Naive thymus-derived CD8-positive, alpha-beta T cell (primary cell): ENCODE results near the gene SREK1. TPM values are rescaled to one million over a fixed set of nuclear protein-coding genes. Genes with fewer than 3 reads are reported as not detected.
"Not testable (repeated sequence)": the region's sequence is repeated elsewhere in the genome, so short reads cannot be mapped to it uniquely, and the experiment has no call there.

ENCODE experiments used
- ATAC-seq, 2 donors: fragments of 150-1000 bp; cut with Tn5 transposase in 1 of 2; sonication (Bioruptor Pico), chemical (Tn5 transposase) in 1 of 2; 1 replicate in 1 of 2; 2 replicates in 1 of 2; pipeline ENCODE4 v1.10.0; 2021; ENCODE audit warnings: mild to moderate bottlenecking in 2 of 2, moderate library complexity in 2 of 2
- POLR2A ChIA-PET: fragments of 350-600 bp; sonication (Branson Sonifier 250); formaldehyde crosslinking; loops from one replicate; lab custom pipeline; 2021; ENCODE audit warnings: antibody characterized with exemption; lab: Charles Lee
- DNase-seq, 10 donors: peaks; one replicate each; pipeline versions ENCODE4 v3.0.0 to v3.0.0-alpha.2; 2020 to 2022
- H3K27ac Mint-ChIP-seq, 10 donors: one replicate each; pipeline ENCODE4 v1.8.0; 2020 to 2022; ENCODE audit warnings: mild to moderate bottlenecking in 10 of 10, mixed read lengths in 10 of 10, moderate library complexity in 4 of 10, inconsistent platforms in 1 of 10
- H3K27me3 Mint-ChIP-seq, 5 donors: one replicate each; pipeline ENCODE4 v1.8.0; 2021 to 2022; ENCODE audit warnings: mixed read lengths in 5 of 5
- H3K36me3 Mint-ChIP-seq, 3 donors: one replicate each; pipeline ENCODE4 v1.8.0; 2020 to 2022; ENCODE audit warnings: mixed read lengths in 3 of 3, mild to moderate bottlenecking in 2 of 3, inconsistent platforms in 1 of 3
- H3K4me1 Mint-ChIP-seq, 4 donors: one replicate each; pipeline ENCODE4 v1.8.0; 2021 to 2022; ENCODE audit warnings: mixed read lengths in 4 of 4
- H3K4me3 Mint-ChIP-seq, 10 donors: one replicate each; pipeline ENCODE4 v1.8.0; 2020 to 2022; ENCODE audit warnings: mild to moderate bottlenecking in 10 of 10, mixed read lengths in 10 of 10, moderate library complexity in 6 of 10, inconsistent platforms in 1 of 10
- H3K9me3 Mint-ChIP-seq, 9 donors: one replicate each; pipeline ENCODE4 v1.8.0; 2020 to 2022; ENCODE audit warnings: mixed read lengths in 9 of 9, mild to moderate bottlenecking in 3 of 9, inconsistent platforms in 1 of 9, moderate library complexity in 1 of 9
- polyA plus RNA-seq, 3 donors: library from polyadenylated mRNA; unstranded; fragments of 300-500 nt; fragmentation: Illumina TruSeq; gene quantifications; one replicate each; pipeline ENCODE4 v1.2.3, GENCODE V29; 2021
- total RNA-seq, 8 experiments: library from RNA in 2 of 8; stranded (reverse) in 2 of 8; gene quantifications; one replicate each; pipeline ENCODE4 v1.2.3 and lab custom pipeline; 2021 to 2026

The SREK1 gene
- total RNA-seq, result 10 to 100 TPM; 89.8 to 92.4 TPM
- 10 to 100 TPM; 15.2 to 21.4 (median 17.6) TPM for polyA plus RNA-seq
- 163 to 320 (median 180) reads per million in 6 experiments for total RNA-seq (lab: John Stamatoyannopoulos, UW)

GRCh38 chr5:66144074-66144833 lies at the start of gene SREK1:
TSS of gene SREK1 (plus strand) at chr5:66144300. CDS start at chr5:66144377, 77 bp downstream.
- POLR2A ChIA-PET, result interaction anchor here (0.6 to 2.2 kb wide), 13 partner anchors 9 to 1022 kb away, joined by 3 to 39 read pairs (median 5); partner anchors contain the start of genes CENPK, ERBIN, NLN and PPWD1
- Mint-ChIP-seq H3K9me3 (no peaks in the 10 kb centered on the region), H3K27me3 (peaks cover 0 to 1% (median 0%) of the 10 kb centered on the region in 5 donors), H3K27ac (peak within 1 kb of the TSS; percentile 99 to 100 (median 100)), H3K4me3 (peak within 1 kb of the TSS; percentile 96 to 100 (median 98)), H3K36me3 (peaks cover 4 to 5% (median 4%) of the 10 kb centered on the region in 3 donors), H3K4me1 (peaks cover 11 to 50% (median 40%) of the 10 kb centered on the region in 4 donors)
- ATAC-seq, result peak; percentile 88 to 90
- DNase-seq, result peak; percentile 79 to 93 (median 85)

- H3K27ac Mint-ChIP-seq, result peak overlapping the region in 1 of 10 donors; percentile 40
- H3K4me1 Mint-ChIP-seq, result no peaks in the 10 kb centered on the region
- H3K27me3 Mint-ChIP-seq, result no peaks in the 10 kb centered on the region
- peak overlapping the region in 1 of 10 donors; percentile 38 for H3K4me3 Mint-ChIP-seq
- no peak for DNase-seq
- peaks cover 5 to 61% (median 20%) of the 10 kb centered on the region in 3 donors for H3K36me3 Mint-ChIP-seq
- ATAC-seq, result no peak
- H3K9me3 Mint-ChIP-seq, result peaks cover 10 to 84% (median 53%) of the 10 kb centered on the region in 9 donors
- POLR2A ChIA-PET, result interaction anchor here (0.5 kb wide), 1 partner anchor 259 kb away, joined by 4 read pairs; no protein-coding TSS in a partner anchor
Measured at GRCh38 chr5:66100851-66101250, 43.2 kb upstream of the SREK1 start.

- no peaks in the 10 kb centered on the region for H3K27me3 Mint-ChIP-seq
- peaks cover 10 to 76% (median 33%) of the 10 kb centered on the region in 9 donors for H3K9me3 Mint-ChIP-seq
- H3K4me1 Mint-ChIP-seq, result no peaks in the 10 kb centered on the region
- ATAC-seq (no peak), DNase-seq (no peak)
- no peak overlapping the region for H3K4me3 Mint-ChIP-seq
- no peak overlapping the region for H3K27ac Mint-ChIP-seq
- H3K36me3 Mint-ChIP-seq, result peaks cover 2 to 29% (median 4%) of the 10 kb centered on the region in 3 donors
- POLR2A ChIA-PET, result no interaction called here
Measured at GRCh38 chr5:66113160-66113559, 30.9 kb upstream of the SREK1 start.

- DNase-seq (no peak), ATAC-seq (no peak)
- H3K36me3 Mint-ChIP-seq, result peaks cover 0 to 16% (median 0%) of the 10 kb centered on the region in 3 donors
- peaks cover 0 to 2% (median 0%) of the 10 kb centered on the region in 4 donors for H3K4me1 Mint-ChIP-seq
- POLR2A ChIA-PET, result no interaction called here
- H3K27ac Mint-ChIP-seq, result no peak overlapping the region
- no peak overlapping the region for H3K4me3 Mint-ChIP-seq
- peaks cover 0 to 5% (median 1%) of the 10 kb centered on the region in 5 donors for H3K27me3 Mint-ChIP-seq
- peaks cover 0 to 24% (median 9%) of the 10 kb centered on the region in 9 donors for H3K9me3 Mint-ChIP-seq
Measured at GRCh38 chr5:66118304-66118703, 25.8 kb upstream of the SREK1 start.

- no peaks in the 10 kb centered on the region for H3K9me3 Mint-ChIP-seq
- H3K4me3 Mint-ChIP-seq, result no peak overlapping the region
- DNase-seq (no peak), ATAC-seq (no peak)
- peaks cover 0 to 5% (median 3%) of the 10 kb centered on the region in 5 donors for H3K27me3 Mint-ChIP-seq
- peaks cover 0 to 5% (median 0%) of the 10 kb centered on the region in 3 donors for H3K36me3 Mint-ChIP-seq
- H3K4me1 Mint-ChIP-seq, result peaks cover 0 to 2% (median 0%) of the 10 kb centered on the region in 4 donors
- POLR2A ChIA-PET, result no interaction called here
- H3K27ac Mint-ChIP-seq, result no peak overlapping the region
Measured at GRCh38 chr5:66122379-66123034, 21.6 kb upstream of the SREK1 start.

- no peaks in the 10 kb centered on the region for H3K4me1 Mint-ChIP-seq
- H3K9me3 Mint-ChIP-seq, result peaks cover 0 to 9% (median 2%) of the 10 kb centered on the region in 9 donors
- ATAC-seq, result no peak
- DNase-seq, result no peak
- H3K36me3 Mint-ChIP-seq, result peaks cover 0 to 17% (median 3%) of the 10 kb centered on the region in 3 donors
- POLR2A ChIA-PET, result no interaction called here
- peaks cover 0 to 2% (median 0%) of the 10 kb centered on the region in 5 donors for H3K27me3 Mint-ChIP-seq
- H3K4me3 Mint-ChIP-seq, result no peak overlapping the region
- no peak overlapping the region for H3K27ac Mint-ChIP-seq
Measured at GRCh38 chr5:66129144-66129543, 15.0 kb upstream of the SREK1 start.

GRCh38 chr5:66130493-66130892 lies 13.6 kb upstream of the SREK1 start:
- ATAC-seq (no peak), DNase-seq (no peak)
- Mint-ChIP-seq H3K9me3 (peaks cover 0 to 9% (median 2%) of the 10 kb centered on the region in 9 donors), H3K27ac (no peak overlapping the region), H3K27me3 (peaks cover 0 to 2% (median 0%) of the 10 kb centered on the region in 5 donors), H3K4me3 (no peak overlapping the region), H3K36me3 (peaks cover 0 to 17% (median 3%) of the 10 kb centered on the region in 3 donors), H3K4me1 (no peaks in the 10 kb centered on the region)
- POLR2A ChIA-PET, result interaction anchor here (0.7 kb wide), 1 partner anchor 9 kb away, joined by 4 read pairs; no protein-coding TSS in a partner anchor

- peaks cover 0 to 7% (median 2%) of the 10 kb centered on the region in 9 donors for H3K9me3 Mint-ChIP-seq
- DNase-seq, result no peak
- no peak overlapping the region for H3K27ac Mint-ChIP-seq
- no peak overlapping the region for H3K4me3 Mint-ChIP-seq
- peaks cover 0 to 2% (median 0%) of the 10 kb centered on the region in 5 donors for H3K27me3 Mint-ChIP-seq
- no peak for ATAC-seq
- POLR2A ChIA-PET, result no interaction called here
- H3K4me1 Mint-ChIP-seq, result no peaks in the 10 kb centered on the region
- peaks cover 0 to 14% (median 3%) of the 10 kb centered on the region in 3 donors for H3K36me3 Mint-ChIP-seq
Measured at GRCh38 chr5:66134407-66134861, 9.7 kb upstream of the SREK1 start.

- DNase-seq (no peak), ATAC-seq (no peak)
- Mint-ChIP-seq H3K27me3 (no peaks in the 10 kb centered on the region), H3K27ac (no peak overlapping the region), H3K36me3 (no peaks in the 10 kb centered on the region), H3K9me3 (peaks cover 0 to 2% (median 0%) of the 10 kb centered on the region in 9 donors), H3K4me3 (no peak overlapping the region), H3K4me1 (no peaks in the 10 kb centered on the region)
- POLR2A ChIA-PET, result no interaction called here
Measured at GRCh38 chr5:66136053-66136452, 8.0 kb upstream of the SREK1 start.

GRCh38 chr5:66136944-66137343 lies 7.2 kb upstream of the SREK1 start:
- H3K4me3 Mint-ChIP-seq, H3K27ac Mint-ChIP-seq, DNase-seq, H3K36me3 Mint-ChIP-seq, POLR2A ChIA-PET, H3K9me3 Mint-ChIP-seq, H3K27me3 Mint-ChIP-seq, H3K4me1 Mint-ChIP-seq, ATAC-seq: not testable (repeated sequence)

- Mint-ChIP-seq H3K27ac (no peak overlapping the region), H3K4me1 (peaks cover under 1 to 14% (median 12%) of the 10 kb centered on the region in 4 donors), H3K27me3 (no peaks in the 10 kb centered on the region), H3K9me3 (no peaks in the 10 kb centered on the region), H3K4me3 (no peak overlapping the region), H3K36me3 (no peaks in the 10 kb centered on the region)
- DNase-seq (no peak), ATAC-seq (no peak)
- POLR2A ChIA-PET, result interaction anchor here (0.6 kb wide), 1 partner anchor 9 kb away, joined by 4 read pairs; no protein-coding TSS in a partner anchor
Measured at GRCh38 chr5:66138637-66139317, 5.3 kb upstream of the SREK1 start.

- H3K9me3 Mint-ChIP-seq, result no peaks in the 10 kb centered on the region
- no peak for DNase-seq
- peak overlapping the region in 1 of 10 donors; percentile 5 for H3K27ac Mint-ChIP-seq
- POLR2A ChIA-PET, result interaction anchor here (0.6 kb wide), 1 partner anchor 9 kb away, joined by 4 read pairs; no protein-coding TSS in a partner anchor
- H3K4me3 Mint-ChIP-seq, result no peak overlapping the region
- peaks cover 0 to 1% (median 0%) of the 10 kb centered on the region in 5 donors for H3K27me3 Mint-ChIP-seq
- peaks cover 2 to 16% (median 13%) of the 10 kb centered on the region in 4 donors for H3K4me1 Mint-ChIP-seq
- ATAC-seq, result no peak
- H3K36me3 Mint-ChIP-seq, result peaks cover 0 to 3% (median 3%) of the 10 kb centered on the region in 3 donors
Measured at GRCh38 chr5:66139318-66139712, 4.8 kb upstream of the SREK1 start.
